ENCODE results near the gene HSD17B2. TPM values are rescaled to one million over a fixed set of nuclear protein-coding genes. Genes with fewer than 3 reads are reported as not detected.
"Not testable (repeated sequence)": the region's sequence is repeated elsewhere in the genome, so short reads cannot be mapped to it uniquely, and the experiment has no call there.

HSD17B2 gene
- not detected in 2 replicates for total RNA-seq (2014; rRNA removed; shearing (Covaris generic); ENCODE audit: low replicate concordance)

GRCh38 chr16:82034981-82035612 lies at the start of gene HSD17B2:
TSS of gene HSD17B2 (plus strand) at chr16:82035253. CDS start at chr16:82035425, 172 bp downstream.
- in situ Hi-C loops (cut with HindIII; ENCODE audit: low pct_unique_long_range_greater_than_20kb, low sequenced_read_pairs) = no loop called here
- DNase-seq (ENCODE audit: low read depth) = peak; percentile 91

GRCh38 chr16:81987121-81987520 lies 47.9 kb upstream of the HSD17B2 start:
- in situ Hi-C loops (cut with HindIII; ENCODE audit: low pct_unique_long_range_greater_than_20kb, low sequenced_read_pairs) = no loop called here
- no peak for DNase-seq (ENCODE audit: low read depth)

- DNase-seq (ENCODE audit: low read depth) = no peak
- in situ Hi-C loops (cut with HindIII; ENCODE audit: low pct_unique_long_range_greater_than_20kb, low sequenced_read_pairs) = no loop called here
These were observed 47.3 kb upstream of the HSD17B2 start for GRCh38 chr16:81987706-81988105.

- in situ Hi-C loops (cut with HindIII; ENCODE audit: low pct_unique_long_range_greater_than_20kb, low sequenced_read_pairs) = no loop called here
These were observed 42.2 kb upstream of the HSD17B2 start for GRCh38 chr16:81992859-81993258.

GRCh38 chr16:81994485-81994884 lies 40.6 kb upstream of the HSD17B2 start:
- DNase-seq (ENCODE audit: low read depth) = no peak
- in situ Hi-C loops (cut with HindIII; ENCODE audit: low pct_unique_long_range_greater_than_20kb, low sequenced_read_pairs) = no loop called here

More at GRCh38 chr16:81992859-81993258, 42.2 kb upstream of the HSD17B2 start:
- DNase-seq (ENCODE audit: low read depth) = no peak

- no peak for DNase-seq (ENCODE audit: low read depth)
- in situ Hi-C loops (cut with HindIII; ENCODE audit: low pct_unique_long_range_greater_than_20kb, low sequenced_read_pairs) = no loop called here
These were observed 39.4 kb upstream of the HSD17B2 start for GRCh38 chr16:81995651-81996050.

- peak; percentile 30 for DNase-seq (ENCODE audit: low read depth)
- in situ Hi-C loops (cut with HindIII; ENCODE audit: low pct_unique_long_range_greater_than_20kb, low sequenced_read_pairs) = no loop called here
These were observed 38.2 kb upstream of the HSD17B2 start for GRCh38 chr16:81996664-81997509.

- DNase-seq (ENCODE audit: low read depth) = peak; percentile 39
- in situ Hi-C loops (cut with HindIII; ENCODE audit: low pct_unique_long_range_greater_than_20kb, low sequenced_read_pairs) = no loop called here
These were observed 37.3 kb upstream of the HSD17B2 start for GRCh38 chr16:81997738-81998137.

GRCh38 chr16:82002831-82003230 lies 32.2 kb upstream of the HSD17B2 start:
- DNase-seq (ENCODE audit: low read depth) = no peak
- in situ Hi-C loops (cut with HindIII; ENCODE audit: low pct_unique_long_range_greater_than_20kb, low sequenced_read_pairs) = no loop called here

GRCh38 chr16:82004601-82005000 lies 30.5 kb upstream of the HSD17B2 start:
- in situ Hi-C loops (cut with HindIII; ENCODE audit: low pct_unique_long_range_greater_than_20kb, low sequenced_read_pairs) = no loop called here
- DNase-seq (ENCODE audit: low read depth) = peak; percentile 8

GRCh38 chr16:82005027-82005830 lies 29.8 kb upstream of the HSD17B2 start:
- peak; percentile 8 for DNase-seq (ENCODE audit: low read depth)
- in situ Hi-C loops (cut with HindIII; ENCODE audit: low pct_unique_long_range_greater_than_20kb, low sequenced_read_pairs) = no loop called here

GRCh38 chr16:82006036-82006435 lies 29.0 kb upstream of the HSD17B2 start:
- in situ Hi-C loops (cut with HindIII; ENCODE audit: low pct_unique_long_range_greater_than_20kb, low sequenced_read_pairs) = no loop called here
- DNase-seq (ENCODE audit: low read depth) = no peak

GRCh38 chr16:82007189-82007588 lies 27.9 kb upstream of the HSD17B2 start:
- no peak for DNase-seq (ENCODE audit: low read depth)
- in situ Hi-C loops (cut with HindIII; ENCODE audit: low pct_unique_long_range_greater_than_20kb, low sequenced_read_pairs) = no loop called here

- in situ Hi-C loops (cut with HindIII; ENCODE audit: low pct_unique_long_range_greater_than_20kb, low sequenced_read_pairs) = no loop called here
- DNase-seq (ENCODE audit: low read depth) = no peak
These were observed 26.0 kb upstream of the HSD17B2 start for GRCh38 chr16:82008957-82009592.

GRCh38 chr16:82009789-82010188 lies 25.3 kb upstream of the HSD17B2 start:
- DNase-seq (ENCODE audit: low read depth); in situ Hi-C loops (cut with HindIII; ENCODE audit: low pct_unique_long_range_greater_than_20kb, low sequenced_read_pairs): not testable (repeated sequence)

GRCh38 chr16:82010649-82011048 lies 24.4 kb upstream of the HSD17B2 start:
- in situ Hi-C loops (cut with HindIII; ENCODE audit: low pct_unique_long_range_greater_than_20kb, low sequenced_read_pairs) = no loop called here
- no peak for DNase-seq (ENCODE audit: low read depth)

- in situ Hi-C loops (cut with HindIII; ENCODE audit: low pct_unique_long_range_greater_than_20kb, low sequenced_read_pairs) = no loop called here
- no peak for DNase-seq (ENCODE audit: low read depth)
These were observed 23.8 kb upstream of the HSD17B2 start, which contains the start of gene SDR42E1 for GRCh38 chr16:82011199-82011641. TSS of gene SDR42E1 (minus strand) at chr16:82011470. CDS start at chr16:82000858, 10,612 bp downstream.

GRCh38 chr16:82013139-82013538 lies 21.9 kb upstream of the HSD17B2 start:
- no peak for DNase-seq (ENCODE audit: low read depth)
- in situ Hi-C loops (cut with HindIII; ENCODE audit: low pct_unique_long_range_greater_than_20kb, low sequenced_read_pairs) = no loop called here

Data from Caki2 (cell line).